HepG2 (cell line): ENCODE results near the gene C2orf76. TPM values are rescaled to one million over a fixed set of nuclear protein-coding genes. Genes with fewer than 3 reads are reported as not detected.

Source experiments
- ATAC-seq: fragments of 200-7000 bp; cut with Tn5 transposase; 3 replicates; pipeline ENCODE4 v1.9.1; 2020; ENCODE audit warnings: mild to moderate bottlenecking, moderate library complexity
- BruUV-seq: library from RNA; stranded (reverse); fragments of 400-500 nt; replicated peaks from 2 replicates; lab custom pipeline; 2021; lab: Mats Ljungman, UMichigan
- CTCF ChIA-PET: fragments of 300-600 bp; formaldehyde crosslinking; extraction: SDS; loops from one replicate; lab custom pipeline; 2021; ENCODE audit warnings: low total read pairs, inconsistent platforms, low intra/inter-chr PET ratio; lab: Yijun Ruan, JAX
- POLR2A ChIA-PET: fragments of 350-600 bp; sonication (Branson Sonifier 250); formaldehyde crosslinking; loops from one replicate; lab custom pipeline; 2020; ENCODE audit warnings: antibody characterized with exemption, inconsistent platforms; lab: Yijun Ruan, JAX
- DNase-seq: peaks from one replicate; pipeline ENCODE4 v3.0.0-alpha.2; 2015; ENCODE audit warnings: low spot score
- FAIRE-seq: peaks from 3 replicates; lab custom pipeline; 2011; peaks lifted over from hg19 to GRCh38; lab: Jason Lieb, UNC
- H2AFZ ChIP-seq: one replicate; pipeline ENCODE4 v1.6.1; 2011; ENCODE audit warnings: low read length, inconsistent platforms
- H3K27ac ChIP-seq: fragments of 300-600 bp; 3 replicates; pipeline ENCODE4 v1.8.0; 2011; ENCODE audit warnings: mixed run types, mild to moderate bottlenecking, mixed read lengths, low read length, inconsistent platforms; ENCODE audit not compliant: insufficient read depth; ENCODE audit errors: extremely low read length
- H3K27me3 ChIP-seq, 2 experiments: fragments of 200-600 bp in 1 of 2; 2 replicates in 1 of 2; 3 replicates in 1 of 2; pipeline versions ENCODE4 v1.6.0 to v1.8.0; 2011; ENCODE audit warnings: low read length in 2 of 2, mild to moderate bottlenecking in 2 of 2, moderate library complexity in 2 of 2, inconsistent platforms in 1 of 2; ENCODE audit not compliant: insufficient read depth in 2 of 2, control insufficient read depth in 1 of 2
- H3K36me3 ChIP-seq, 2 experiments: fragments of 200-600 bp in 1 of 2; replicated peaks in 1 of 2; 2 replicates in 1 of 2; 3 replicates in 1 of 2; pipeline versions ENCODE4 v1.5.1 to v1.8.0; 2011; ENCODE audit warnings: low read length in 2 of 2, inconsistent platforms in 1 of 2; ENCODE audit not compliant: insufficient read depth in 2 of 2, control insufficient read depth in 1 of 2
- H3K4me1 ChIP-seq: 2 replicates; pipeline ENCODE4 v1.5.1; 2012; ENCODE audit warnings: low read length, inconsistent platforms; ENCODE audit not compliant: insufficient read depth
- H3K4me2 ChIP-seq: 2 replicates; pipeline ENCODE4 v1.6.0; 2011; ENCODE audit warnings: low read depth, low read length, inconsistent platforms
- H3K4me3 ChIP-seq, 3 experiments: fragments of 200-600 bp in 1 of 3; sonication (generic), shearing (Covaris generic) in 1 of 3; replicated peaks in 1 of 3; 2 replicates each; pipeline ENCODE4 v1.5.1; 2011 to 2016; ENCODE audit warnings: low read length in 3 of 3, inconsistent platforms in 2 of 3, low read depth in 2 of 3, mild to moderate bottlenecking in 2 of 3, control low read depth in 1 of 3, mixed read lengths in 1 of 3; ENCODE audit not compliant: insufficient read depth in 1 of 3
- H3K79me2 ChIP-seq: one replicate; pipeline ENCODE4 v1.6.1; 2011; ENCODE audit warnings: low read length, inconsistent platforms; ENCODE audit not compliant: insufficient read depth
- H3K9ac ChIP-seq: 2 replicates; pipeline ENCODE4 v1.6.0; 2011; ENCODE audit warnings: mild to moderate bottlenecking, low read depth, low read length, inconsistent platforms; ENCODE audit not compliant: insufficient read depth
- H3K9me3 ChIP-seq: 2 replicates; pipeline ENCODE4 v1.5.1; 2012; ENCODE audit warnings: mild to moderate bottlenecking, low read length
- H4K20me1 ChIP-seq: 2 replicates; pipeline ENCODE4 v1.6.0; 2011; ENCODE audit warnings: inconsistent platforms, mild to moderate bottlenecking, low read length, moderate library complexity; ENCODE audit not compliant: insufficient read depth
- DRAP1 ChIP-seq: IDR thresholded peaks from 2 replicates; pipeline ENCODE4 v1.6.1; 2016; ENCODE audit warnings: missing genetic modification reagents, missing compliant biosample characterization
- MLX ChIP-seq: IDR thresholded peaks from 2 replicates; pipeline ENCODE4 v1.6.1; 2016
- PITX1 ChIP-seq: sonication (generic); formaldehyde crosslinking; IDR thresholded peaks from 2 replicates; pipeline ENCODE4 v1.5.1; 2020; ENCODE audit warnings: mild to moderate bottlenecking, missing genetic modification reagents
- SRSF1 ChIP-seq: fragments of 200-400 bp; formaldehyde crosslinking; optimal IDR thresholded peaks from 2 replicates; pipeline ENCODE3; 2017; ENCODE audit warnings: mild to moderate bottlenecking, low read depth, low read length, moderate library complexity
- TRAFD1 ChIP-seq: sonication (generic); formaldehyde crosslinking; IDR thresholded peaks from 2 replicates; pipeline ENCODE4 v1.5.1; 2020; ENCODE audit warnings: missing genetic modification reagents, mild to moderate bottlenecking, borderline replicate concordance
- UBTF ChIP-seq: sonication (generic); formaldehyde crosslinking; IDR thresholded peaks from 2 replicates; pipeline ENCODE4 v1.4.0; 2020; ENCODE audit warnings: mild to moderate bottlenecking, missing genetic modification reagents
- ZFP1 ChIP-seq: IDR thresholded peaks from 2 replicates; pipeline ENCODE4 v1.6.1; 2016
- ZNF124 ChIP-seq: sonication (generic); formaldehyde crosslinking; IDR thresholded peaks from 2 replicates; pipeline ENCODE4 v1.4.0; 2020; ENCODE audit warnings: missing genetic modification reagents
- ZNF354B ChIP-seq: sonication (generic); formaldehyde crosslinking; IDR thresholded peaks from 2 replicates; pipeline ENCODE4 v1.8.0; 2022; ENCODE audit warnings: mild to moderate bottlenecking, missing genetic modification reagents
- ZNF431 ChIP-seq: sonication (generic); formaldehyde crosslinking; IDR thresholded peaks from 2 replicates; pipeline ENCODE4 v1.9.0; 2022; ENCODE audit warnings: missing genetic modification reagents, low read depth, mild to moderate bottlenecking, borderline replicate concordance
- ZNF44 ChIP-seq: sonication (generic); formaldehyde crosslinking; IDR thresholded peaks from 2 replicates; pipeline ENCODE4 v1.5.1; 2020; ENCODE audit warnings: mild to moderate bottlenecking, missing genetic modification reagents
- ZNF564 ChIP-seq: sonication (generic); formaldehyde crosslinking; IDR thresholded peaks from 2 replicates; pipeline ENCODE4 v1.8.1; 2023; ENCODE audit warnings: mild to moderate bottlenecking, missing genetic modification reagents
- WGBS: methylation state at CpG from one replicate; pipeline ENCODE4 v1.1.6; 2017; ENCODE audit warnings: low lambda C conversion rate; 5-methylcytosine and 5-hydroxymethylcytosine counted together
- in situ Hi-C: cut with HindIII; loops from 2 replicates; pipeline ENCODE4 v1.10.0; 2017; ENCODE audit warnings: low pct_unique_long_range_greater_than_20kb; ENCODE audit not compliant: extremely low pct_ligation_motif_present
- intact Hi-C: fragments of 100-400 bp; cut with micrococcal nuclease; formaldehyde crosslinking; loops from one replicate; pipeline ENCODE4 v1.10.0; 2022; ENCODE audit not compliant: unreplicated experiment
- polyA plus RNA-seq, 8 experiments: library from polyadenylated mRNA; depleted of rRNA in 3 of 8; stranded (reverse) in 7 of 8; unstranded in 1 of 8; fragments of >200 nt; fragmentation: Illumina TruSeq in 4 of 8; extraction: Trizol in 4 of 8; gene quantifications; 2 replicates each; pipeline versions ENCODE4 v1.2.1 to v1.2.3, GENCODE V29; 2011 to 2016; ENCODE audit warnings: low read depth in 4 of 8, missing spikeins in 1 of 8, mixed read lengths in 1 of 8; ENCODE audit not compliant: insufficient read depth in 1 of 8
- total RNA-seq, 5 experiments: library from RNA; depleted of rRNA; stranded (reverse); fragments of >200 nt; fragmentation: Illumina TruSeq; extraction: Trizol; gene quantifications; 2 replicates each; pipeline ENCODE4 v1.2.3, GENCODE V29; 2016; ENCODE audit warnings: low read depth in 1 of 5

C2orf76 gene
- total and polyA plus RNA-seq, 2 of the 13 experiments (the other 11 are each of a cell fraction or from before 2014, with no cell fraction given), result 7.7 to 8.5 TPM

GRCh38 chr2:119304847-119305246 is 61.8 kb downstream of the C2orf76 start:
- H2AFZ ChIP-seq, result no peak overlapping the region
- ChIA-PET CTCF (no interaction called here), POLR2A (no interaction called here)
- H3K4me1 ChIP-seq, result peaks cover 25% of the 10 kb centered on the region
- ATAC-seq (no peak), DNase-seq (no peak), FAIRE-seq (no peak)
- BruUV-seq, result no TSS peak
- H3K36me3 ChIP-seq, result no peaks in the 10 kb centered on the region
- H4K20me1 ChIP-seq, result no peaks in the 10 kb centered on the region
- 66% methylated on average over 2 of the region's 2 CpGs for WGBS
- no peaks in the 10 kb centered on the region for H3K27me3 ChIP-seq
- TF ChIP-seq PITX1, result no peak
- no peak for TF ChIP-seq MLX
- no peak for TF ChIP-seq ZNF124 (CRISPR knock-in tag)
- TF ChIP-seq DRAP1 (CRISPR knock-in tag), result no peak
- no peak for TF ChIP-seq ZNF354B
- no peak for TF ChIP-seq TRAFD1 (CRISPR knock-in tag)
- no peak for TF ChIP-seq ZFP1 (CRISPR knock-in tag)
- no peak for TF ChIP-seq UBTF (CRISPR knock-in tag)
- TF ChIP-seq ZNF44 (CRISPR knock-in tag), result no peak
- TF ChIP-seq SRSF1, result no peak
- TF ChIP-seq ZNF431 (CRISPR knock-in tag), result no peak
- TF ChIP-seq ZNF564 (CRISPR knock-in tag), result no peak
- H3K4me3 ChIP-seq, result no peak overlapping the region
- intact Hi-C loops (no loop called here), in situ Hi-C loops (no loop called here)
- H3K27ac ChIP-seq, result no peak overlapping the region
- no peak overlapping the region for H3K4me2 ChIP-seq
- H3K79me2 ChIP-seq, result no peaks in the 10 kb centered on the region
- no peak overlapping the region for H3K9ac ChIP-seq
- H3K9me3 ChIP-seq, result no peaks in the 10 kb centered on the region
